ENCODE results near the gene KLHL10. TPM values are rescaled to one million over a fixed set of nuclear protein-coding genes. Genes with fewer than 3 reads are reported as not detected.

Gene KLHL10
- total and polyA plus RNA-seq, 9 of the 15 experiments (the other 6 are each of a cell fraction or from before 2014, with no cell fraction given), result 0.06 to 0.56 (median 0.12) TPM; not detected in 5

DNA sequence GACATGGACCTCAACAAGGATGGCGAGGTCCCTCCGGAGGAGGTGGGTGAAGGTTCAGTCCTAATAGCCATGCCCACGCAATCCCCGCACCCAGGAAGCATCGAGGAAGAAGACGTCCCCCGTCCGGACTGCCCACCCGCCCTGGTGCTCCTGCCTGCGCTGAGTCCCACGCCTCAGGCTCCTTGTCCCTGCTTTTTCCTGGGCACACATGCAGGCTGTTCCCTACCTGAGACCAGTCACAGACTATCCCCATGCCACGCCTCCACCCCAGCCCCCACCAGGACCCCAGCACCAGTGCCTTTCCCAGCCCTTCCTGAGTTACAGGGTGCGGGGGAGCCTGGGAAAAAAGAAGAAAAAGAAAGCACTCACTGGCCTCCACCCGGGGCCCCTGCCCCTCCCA is 15.8 kb upstream of the KLHL10 start:
- H3K36me3 ChIP-seq (ENCODE audit: control insufficient read depth, insufficient read depth, low read length), result peaks cover 19% of the 10 kb centered on the region; the same call in 1 of the 3 replicates
- no peak overlapping the region for H2AFZ ChIP-seq (ENCODE audit: low read depth, low read length)
- POLR2A ChIA-PET, result interaction anchor here (1.2 to 1.5 kb wide), 2 partner anchors 15 to 20 kb away, joined by 3 to 6 read pairs; partner anchors contain the start of gene NT5C3B

More for the DNA sequence above, 15.8 kb upstream of the KLHL10 start:
- no peaks in the 10 kb centered on the region for H3K9me3 ChIP-seq (replicated peaks; ENCODE audit: control insufficient read depth, insufficient read depth, low read depth, low read length)
- 27% methylated on average over 5 of the region's 14 CpGs for WGBS (ENCODE audit: insufficient coverage, low coverage, missing lambda C conversion rate)
- FAIRE-seq (no peak), DNase-seq (ENCODE audit: extremely low read depth in 1 of 4, low spot score in 3 of 4) (peak in 1 of 4 experiments; percentile 14), ATAC-seq (no peak)
- CTCF ChIA-PET (ENCODE audit: low intra/inter-chr PET ratio), result interaction anchor here (0.6 kb wide), 1 partner anchor 41 kb away, joined by 3 read pairs; no protein-coding TSS in a partner anchor
- intact Hi-C loops (cut with micrococcal nuclease) (no loop called here), in situ Hi-C loops (cut with MboI) (no loop called here)
- no peak overlapping the region for H3K27ac ChIP-seq (ENCODE audit: extremely low read depth, low read depth, low read length)
- TF ChIP-seq, protein P1, sequence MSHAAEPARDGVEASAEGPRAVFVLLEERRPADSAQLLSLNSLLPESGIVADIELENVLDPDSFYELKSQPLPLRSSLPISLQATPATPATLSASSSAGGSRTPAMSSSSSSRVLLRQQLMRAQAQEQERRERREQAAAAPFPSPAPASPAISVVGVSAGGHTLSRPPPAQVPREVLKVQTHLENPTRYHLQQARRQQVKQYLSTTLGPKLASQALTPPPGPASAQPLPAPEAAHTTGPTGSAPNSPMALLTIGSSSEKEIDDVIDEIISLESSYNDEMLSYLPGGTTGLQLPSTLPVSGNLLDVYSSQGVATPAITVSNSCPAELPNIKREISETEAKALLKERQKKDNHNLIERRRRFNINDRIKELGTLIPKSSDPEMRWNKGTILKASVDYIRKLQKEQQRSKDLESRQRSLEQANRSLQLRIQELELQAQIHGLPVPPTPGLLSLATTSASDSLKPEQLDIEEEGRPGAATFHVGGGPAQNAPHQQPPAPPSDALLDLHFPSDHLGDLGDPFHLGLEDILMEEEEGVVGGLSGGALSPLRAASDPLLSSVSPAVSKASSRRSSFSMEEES (CRISPR knock-in tag; IDR thresholded peaks at IDR 0.05), result no peak
- no peak for TF ChIP-seq POLR2B (IDR thresholded peaks at IDR 0.05; ENCODE audit: low read depth, partially characterized antibody)
- TF ChIP-seq, protein P2, sequence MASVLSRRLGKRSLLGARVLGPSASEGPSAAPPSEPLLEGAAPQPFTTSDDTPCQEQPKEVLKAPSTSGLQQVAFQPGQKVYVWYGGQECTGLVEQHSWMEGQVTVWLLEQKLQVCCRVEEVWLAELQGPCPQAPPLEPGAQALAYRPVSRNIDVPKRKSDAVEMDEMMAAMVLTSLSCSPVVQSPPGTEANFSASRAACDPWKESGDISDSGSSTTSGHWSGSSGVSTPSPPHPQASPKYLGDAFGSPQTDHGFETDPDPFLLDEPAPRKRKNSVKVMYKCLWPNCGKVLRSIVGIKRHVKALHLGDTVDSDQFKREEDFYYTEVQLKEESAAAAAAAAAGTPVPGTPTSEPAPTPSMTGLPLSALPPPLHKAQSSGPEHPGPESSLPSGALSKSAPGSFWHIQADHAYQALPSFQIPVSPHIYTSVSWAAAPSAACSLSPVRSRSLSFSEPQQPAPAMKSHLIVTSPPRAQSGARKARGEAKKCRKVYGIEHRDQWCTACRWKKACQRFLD (CRISPR knock-in tag; IDR thresholded peaks at IDR 0.05), result no peak
- no peak for TF ChIP-seq NCOA1 (IDR thresholded peaks at IDR 0.05; ENCODE audit: low read depth)
- TF ChIP-seq, protein P3, sequence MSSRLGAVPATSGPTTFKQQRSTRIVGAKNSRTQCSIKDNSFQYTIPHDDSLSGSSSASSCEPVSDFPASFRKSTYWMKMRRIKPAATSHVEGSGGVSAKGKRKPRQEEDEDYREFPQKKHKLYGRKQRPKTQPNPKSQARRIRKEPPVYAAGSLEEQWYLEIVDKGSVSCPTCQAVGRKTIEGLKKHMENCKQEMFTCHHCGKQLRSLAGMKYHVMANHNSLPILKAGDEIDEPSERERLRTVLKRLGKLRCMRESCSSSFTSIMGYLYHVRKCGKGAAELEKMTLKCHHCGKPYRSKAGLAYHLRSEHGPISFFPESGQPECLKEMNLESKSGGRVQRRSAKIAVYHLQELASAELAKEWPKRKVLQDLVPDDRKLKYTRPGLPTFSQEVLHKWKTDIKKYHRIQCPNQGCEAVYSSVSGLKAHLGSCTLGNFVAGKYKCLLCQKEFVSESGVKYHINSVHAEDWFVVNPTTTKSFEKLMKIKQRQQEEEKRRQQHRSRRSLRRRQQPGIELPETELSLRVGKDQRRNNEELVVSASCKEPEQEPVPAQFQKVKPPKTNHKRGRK (tag; IDR thresholded peaks at IDR 0.05), result no peak
- TF ChIP-seq, protein P4, sequence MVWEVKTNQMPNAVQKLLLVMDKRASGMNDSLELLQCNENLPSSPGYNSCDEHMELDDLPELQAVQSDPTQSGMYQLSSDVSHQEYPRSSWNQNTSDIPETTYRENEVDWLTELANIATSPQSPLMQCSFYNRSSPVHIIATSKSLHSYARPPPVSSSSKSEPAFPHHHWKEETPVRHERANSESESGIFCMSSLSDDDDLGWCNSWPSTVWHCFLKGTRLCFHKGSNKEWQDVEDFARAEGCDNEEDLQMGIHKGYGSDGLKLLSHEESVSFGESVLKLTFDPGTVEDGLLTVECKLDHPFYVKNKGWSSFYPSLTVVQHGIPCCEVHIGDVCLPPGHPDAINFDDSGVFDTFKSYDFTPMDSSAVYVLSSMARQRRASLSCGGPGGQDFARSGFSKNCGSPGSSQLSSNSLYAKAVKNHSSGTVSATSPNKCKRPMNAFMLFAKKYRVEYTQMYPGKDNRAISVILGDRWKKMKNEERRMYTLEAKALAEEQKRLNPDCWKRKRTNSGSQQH (CRISPR knock-in tag; IDR thresholded peaks at IDR 0.05), result no peak
- no peak for TF ChIP-seq MXI1 (IDR thresholded peaks at IDR 0.05; ENCODE audit: low read depth, low read length)
- TF ChIP-seq HDAC6 (IDR thresholded peaks at IDR 0.05; ENCODE audit: low read depth, low read length), result no peak
- BruUV-seq (replicated peaks), result no TSS peak
- H3K4me2 ChIP-seq (ENCODE audit: insufficient read depth, low read length), result no peak overlapping the region
- H3K9ac ChIP-seq (ENCODE audit: insufficient read depth in 1 of 2, low read depth in 2 of 2, low read length in 2 of 2), result peak overlapping the region in 1 of 2 experiments; percentile 52; a peak in 2 of 4 replicates
- H4K20me1 ChIP-seq (replicated peaks; ENCODE audit: control insufficient read depth, insufficient read depth, low read length), result no peaks in the 10 kb centered on the region
- no peak overlapping the region for H3K4me3 ChIP-seq
- H3K4me1 ChIP-seq (replicated peaks in 1 of 2; ENCODE audit: control insufficient read depth in 2 of 2, insufficient read depth in 2 of 2, low read length in 2 of 2), result peaks cover 2 to 40% of the 10 kb centered on the region in 2 experiments; a peak in 4 of 5 replicates
- no peaks in the 10 kb centered on the region for H3K79me2 ChIP-seq (ENCODE audit: control insufficient read depth, insufficient read depth, low read length)
- H3K9me1 ChIP-seq (ENCODE audit: control insufficient read depth, insufficient read depth, low read length), result no peaks in the 10 kb centered on the region
- no peaks in the 10 kb centered on the region for H3K27me3 ChIP-seq (ENCODE audit: control insufficient read depth in 2 of 2, insufficient read depth in 2 of 2, low read length in 2 of 2)

Measured in K562 (cell line).